Rectal smooth muscle tissue (tissue), 1 donor: ENCODE measurements around the gene PRKAB1.
"Not testable (repeated sequence)": the region's sequence is repeated elsewhere in the genome, so short reads cannot be mapped to it uniquely, and the experiment has no call there.

ENCODE experiments used
- H3K27ac ChIP-seq: one replicate; pipeline ENCODE4 v1.7.0; 2013; ENCODE audit warnings: low read depth, low read length, inconsistent platforms
- H3K27me3 ChIP-seq: one replicate; pipeline ENCODE4 v1.7.0; 2013; ENCODE audit warnings: low read length; ENCODE audit not compliant: control insufficient read depth, insufficient read depth
- H3K36me3 ChIP-seq: one replicate; pipeline ENCODE4 v1.7.0; 2013; ENCODE audit warnings: low read length; ENCODE audit not compliant: control insufficient read depth, insufficient read depth
- H3K4me1 ChIP-seq: one replicate; pipeline ENCODE4 v1.7.0; 2013; ENCODE audit warnings: low read length; ENCODE audit not compliant: control insufficient read depth, insufficient read depth
- H3K4me3 ChIP-seq: one replicate; pipeline ENCODE4 v1.7.0; 2013; ENCODE audit warnings: low read length
- H3K9ac ChIP-seq: one replicate; pipeline ENCODE4 v1.7.0; 2013; ENCODE audit warnings: low read length

Gene PRKAB1

DNA sequence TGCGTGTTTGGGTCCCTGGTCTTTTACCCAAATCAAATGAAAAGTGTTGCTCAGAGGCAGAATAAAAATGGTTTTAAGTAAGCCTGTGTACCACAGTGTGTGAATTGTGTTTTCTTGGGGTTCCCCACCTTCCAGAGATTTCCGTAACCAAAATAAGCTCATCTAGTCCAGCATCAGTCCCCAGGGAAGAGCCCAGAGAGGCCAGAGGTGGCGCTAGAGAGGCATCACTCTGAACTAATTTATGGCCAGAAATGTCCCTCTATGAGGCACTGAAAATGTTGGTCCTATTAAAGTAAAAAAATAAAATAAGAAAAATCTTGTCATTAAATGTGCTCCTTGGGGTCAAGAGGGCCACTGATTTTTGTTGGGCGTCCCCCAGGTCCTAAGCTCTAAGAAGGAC is 24.9 kb upstream of the PRKAB1 start:
- Histone ChIP-seq H3K27ac (no peak overlapping the region), H3K9ac (no peak overlapping the region), H3K4me1 (no peaks in the 10 kb centered on the region), H3K27me3 (no peaks in the 10 kb centered on the region), H3K36me3 (no peaks in the 10 kb centered on the region), H3K4me3 (no peak overlapping the region)

GRCh38 chr12:119644930-119645329 is 23.0 kb upstream of the PRKAB1 start:
- H3K4me3 ChIP-seq, result no peak overlapping the region
- no peak overlapping the region for H3K9ac ChIP-seq
- H3K36me3 ChIP-seq, result no peaks in the 10 kb centered on the region
- no peaks in the 10 kb centered on the region for H3K27me3 ChIP-seq
- no peaks in the 10 kb centered on the region for H3K4me1 ChIP-seq
- no peak overlapping the region for H3K27ac ChIP-seq

DNA sequence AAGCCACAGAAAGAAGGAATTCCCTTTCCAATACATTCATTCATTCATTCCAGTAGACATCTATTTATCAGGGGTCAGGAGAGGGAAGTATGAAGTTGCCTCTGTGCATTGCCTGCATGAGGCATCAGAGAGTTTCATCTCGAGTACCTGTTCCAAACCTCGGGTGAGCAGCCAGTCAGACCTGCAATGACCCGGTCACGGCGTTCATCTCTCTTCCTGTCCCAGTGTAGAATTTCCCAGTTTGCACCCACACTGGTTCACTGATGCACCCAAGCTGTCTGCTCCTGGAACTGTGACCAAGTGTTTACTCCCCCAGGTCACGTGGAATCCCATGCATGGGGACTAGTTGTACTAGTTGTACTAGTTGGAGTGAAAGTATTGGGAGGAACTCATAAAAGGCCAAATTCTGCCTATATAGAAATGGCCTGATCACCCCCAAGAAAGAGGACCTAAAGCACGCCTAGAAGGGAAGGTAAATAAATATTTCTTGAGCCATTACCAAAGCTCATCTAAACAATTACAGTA is 22.3 kb upstream of the PRKAB1 start:
- Histone ChIP-seq H3K27me3 (no peaks in the 10 kb centered on the region), H3K27ac (no peak overlapping the region), H3K36me3 (no peaks in the 10 kb centered on the region), H3K9ac (no peak overlapping the region), H3K4me1 (no peaks in the 10 kb centered on the region), H3K4me3 (no peak overlapping the region)

DNA sequence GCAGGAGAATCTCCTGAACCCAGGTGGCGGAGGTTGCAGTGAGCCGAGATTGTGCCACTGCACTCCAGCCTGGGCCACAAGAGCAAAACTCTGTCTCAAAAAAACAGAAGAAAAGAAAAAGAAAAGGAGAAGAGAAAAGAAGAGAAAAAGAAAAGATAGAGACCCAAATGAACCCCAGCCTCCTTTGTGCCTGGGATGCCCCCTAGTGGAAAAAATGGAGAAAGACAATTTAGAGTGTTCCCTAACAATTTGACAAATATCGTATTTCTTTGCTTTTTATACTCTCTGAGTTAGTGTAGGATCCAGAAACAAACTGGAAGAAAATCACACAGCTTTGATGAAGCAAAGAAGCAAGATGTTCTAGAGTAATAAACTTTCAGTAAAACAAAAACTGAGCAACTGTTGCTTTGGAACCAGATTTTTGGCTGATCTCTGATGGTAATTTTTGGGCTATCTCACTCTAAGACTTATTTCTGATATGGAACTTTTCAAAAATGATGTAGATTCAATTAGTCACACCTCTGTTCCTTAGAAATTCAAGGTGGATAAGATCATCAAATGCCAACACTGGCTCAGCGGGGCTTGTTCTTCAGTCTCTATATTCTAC is 18.6 kb upstream of the PRKAB1 start:
- Histone ChIP-seq H3K36me3 (no peaks in the 10 kb centered on the region), H3K27ac (no peak overlapping the region), H3K27me3 (no peaks in the 10 kb centered on the region), H3K9ac (no peak overlapping the region), H3K4me1 (no peaks in the 10 kb centered on the region), H3K4me3 (no peak overlapping the region)

GRCh38 chr12:119652665-119653064 is 15.3 kb upstream of the PRKAB1 start:
- Histone ChIP-seq H3K4me3 (no peak overlapping the region), H3K27ac (no peak overlapping the region), H3K9ac (no peak overlapping the region), H3K27me3 (no peaks in the 10 kb centered on the region), H3K4me1 (no peaks in the 10 kb centered on the region), H3K36me3 (no peaks in the 10 kb centered on the region)

DNA sequence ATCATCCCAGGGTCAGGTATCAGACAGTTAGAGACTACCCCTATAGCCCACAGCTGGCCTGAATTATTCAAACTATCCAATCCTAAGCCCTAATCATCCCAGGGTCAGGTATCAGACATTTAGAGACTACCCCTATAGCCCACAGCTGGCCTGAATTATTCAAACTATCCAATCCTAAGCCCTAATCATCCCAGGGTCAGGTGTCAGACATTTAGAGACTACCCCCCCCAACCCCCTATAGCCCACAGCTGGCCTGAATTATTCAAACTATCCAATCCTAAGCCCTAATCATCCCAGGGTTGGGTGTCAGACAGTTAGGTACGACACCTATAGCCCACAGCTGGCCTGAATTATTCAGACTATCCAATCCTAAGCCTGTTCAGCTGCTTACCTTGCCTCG is 10.9 kb upstream of the PRKAB1 start:
- not testable (repeated sequence) for H3K27me3 ChIP-seq, H3K36me3 ChIP-seq, H3K4me3 ChIP-seq, H3K9ac ChIP-seq, H3K4me1 ChIP-seq, H3K27ac ChIP-seq

- not testable (repeated sequence) for H3K27me3 ChIP-seq, H3K4me3 ChIP-seq, H3K4me1 ChIP-seq, H3K27ac ChIP-seq, H3K36me3 ChIP-seq, H3K9ac ChIP-seq
These were observed 9.8 kb upstream of the PRKAB1 start for GRCh38 chr12:119658166-119658565.

GRCh38 chr12:119659289-119659897 is 8.5 kb upstream of the PRKAB1 start:
- H3K36me3 ChIP-seq, result no peaks in the 10 kb centered on the region
- no peaks in the 10 kb centered on the region for H3K4me1 ChIP-seq
- no peak overlapping the region for H3K4me3 ChIP-seq
- no peak overlapping the region for H3K9ac ChIP-seq
- no peaks in the 10 kb centered on the region for H3K27me3 ChIP-seq
- H3K27ac ChIP-seq, result no peak overlapping the region

DNA sequence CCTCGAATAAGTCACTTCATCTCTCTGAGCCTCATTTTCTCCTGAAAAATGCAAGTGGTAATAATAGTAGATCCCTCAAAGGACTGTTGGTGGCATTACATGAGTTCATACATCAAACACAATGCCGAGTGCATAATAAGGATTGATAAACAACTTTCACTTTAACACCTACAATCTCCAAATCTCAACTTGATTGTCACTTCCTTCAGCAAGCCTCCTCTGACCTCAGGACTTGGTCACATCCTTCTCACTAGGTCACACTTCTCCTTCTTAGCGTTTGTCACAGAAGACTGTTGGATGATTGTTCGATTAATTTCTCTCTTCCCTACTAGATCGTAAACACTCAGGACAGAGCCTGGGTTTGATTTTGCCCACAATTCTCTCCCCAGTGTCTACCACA is 7.9 kb upstream of the PRKAB1 start:
- H3K4me1 ChIP-seq, result no peaks in the 10 kb centered on the region
- H3K27ac ChIP-seq, result no peak overlapping the region
- no peaks in the 10 kb centered on the region for H3K27me3 ChIP-seq
- no peaks in the 10 kb centered on the region for H3K36me3 ChIP-seq
- H3K4me3 ChIP-seq, result no peak overlapping the region
- no peak overlapping the region for H3K9ac ChIP-seq

GRCh38 chr12:119661882-119662281 is 6.1 kb upstream of the PRKAB1 start:
- no peaks in the 10 kb centered on the region for H3K4me1 ChIP-seq
- H3K36me3 ChIP-seq, result no peaks in the 10 kb centered on the region
- no peaks in the 10 kb centered on the region for H3K27me3 ChIP-seq
- H3K9ac ChIP-seq, result no peak overlapping the region
- no peak overlapping the region for H3K4me3 ChIP-seq
- no peak overlapping the region for H3K27ac ChIP-seq

- Histone ChIP-seq H3K4me3 (no peak overlapping the region), H3K27ac (no peak overlapping the region), H3K9ac (no peak overlapping the region)
These were observed 3.3 kb upstream of the PRKAB1 start for GRCh38 chr12:119664642-119665041.

GRCh38 chr12:119665164-119665929 is 2.6 kb upstream of the PRKAB1 start:
- Histone ChIP-seq H3K36me3 (no peaks in the 10 kb centered on the region), H3K27ac (no peak overlapping the region), H3K27me3 (no peaks in the 10 kb centered on the region), H3K4me3 (no peak overlapping the region), H3K4me1 (peaks cover 3% of the 10 kb centered on the region), H3K9ac (no peak overlapping the region)

More at GRCh38 chr12:119664642-119665041, 3.3 kb upstream of the PRKAB1 start:
- Histone ChIP-seq H3K36me3 (no peaks in the 10 kb centered on the region), H3K4me1 (peaks cover 3% of the 10 kb centered on the region), H3K27me3 (no peaks in the 10 kb centered on the region)
